Stimulated activated CD8-positive, alpha-beta memory T cell treated with anti-CD3 and anti-CD28 coated beads, Interleukin-7, amount 100 ng/mL, for 1 hour (primary cell): Measurements from ENCODE around the gene CLEC1B.
"Not testable (repeated sequence)": the region's sequence is repeated elsewhere in the genome, so short reads cannot be mapped to it uniquely, and the experiment has no call there.

Experiments
- DNase-seq, 2 donors: peaks; one replicate each; pipeline ENCODE4 v3.0.0-alpha.2; 2020; ENCODE audit warnings: low read depth in 2 of 2

CLEC1B gene

GRCh38 chr12:9999016-9999415 is at the start of gene CLEC1B:
CLEC1B (minus strand) TSS chr12:9999121; CDS start chr12:9999100, 21 bp downstream.
- DNase-seq: no peak

- no peak for DNase-seq
Measured at GRCh38 chr12:10048526-10048925, 49.6 kb upstream of the CLEC1B start.

- DNase-seq: no peak
Measured at GRCh38 chr12:10042167-10042566, 43.2 kb upstream of the CLEC1B start.

- DNase-seq: no peak
Measured at GRCh38 chr12:10033783-10034545, 35.0 kb upstream of the CLEC1B start.

GRCh38 chr12:10031771-10032175 is 32.9 kb upstream of the CLEC1B start:
- DNase-seq: no peak

GRCh38 chr12:10031321-10031720 is 32.4 kb upstream of the CLEC1B start:
- DNase-seq: no peak

GRCh38 chr12:10030446-10030845 is 31.5 kb upstream of the CLEC1B start, which contains the start of gene CLEC9A:
CLEC9A (plus strand) TSS chr12:10030682; CDS start chr12:10052688, 22,006 bp downstream.
- no peak for DNase-seq

GRCh38 chr12:10027721-10028120 is 28.8 kb upstream of the CLEC1B start:
- no peak for DNase-seq

- DNase-seq: no peak
Measured at GRCh38 chr12:10027311-10027710, 28.4 kb upstream of the CLEC1B start.

- DNase-seq: not testable (repeated sequence)
Measured at GRCh38 chr12:10026666-10027065, 27.7 kb upstream of the CLEC1B start.

GRCh38 chr12:10025236-10025635 is 26.3 kb upstream of the CLEC1B start:
- DNase-seq: no peak

GRCh38 chr12:10021342-10021741 is 22.4 kb upstream of the CLEC1B start:
- no peak for DNase-seq

GRCh38 chr12:10018386-10018785 is 19.5 kb upstream of the CLEC1B start:
- DNase-seq: no peak

GRCh38 chr12:10016881-10017280 is 18.0 kb upstream of the CLEC1B start:
- DNase-seq: no peak

- DNase-seq: no peak
Measured at GRCh38 chr12:10015450-10015849, 16.5 kb upstream of the CLEC1B start.

- DNase-seq: no peak
Measured at GRCh38 chr12:10012630-10013330, 13.9 kb upstream of the CLEC1B start.

- DNase-seq: no peak
Measured at GRCh38 chr12:10001171-10001776, 2.4 kb upstream of the CLEC1B start.

- DNase-seq: no peak
Measured at GRCh38 chr12:9992296-9992695, 6.6 kb downstream of the CLEC1B start.

- no peak for DNase-seq
Measured at GRCh38 chr12:9991876-9992275, 7.0 kb downstream of the CLEC1B start.

- no peak for DNase-seq
Measured at GRCh38 chr12:9980126-9980525, 18.8 kb downstream of the CLEC1B start.

- DNase-seq: no peak
Measured at GRCh38 chr12:9977916-9978315, 21.0 kb downstream of the CLEC1B start.

- DNase-seq: not testable (repeated sequence)
Measured at GRCh38 chr12:9976626-9977025, 22.3 kb downstream of the CLEC1B start.

- DNase-seq: no peak
Measured at GRCh38 chr12:9975614-9976013, 23.3 kb downstream of the CLEC1B start.
